Liver (tissue), 3 donors: ENCODE measurements around the gene PARD6B.

Source experiments
- CTCF ChIP-seq: fragments of 150-350 bp; IDR thresholded peaks from 2 replicates; pipeline ENCODE4 v1.5.1; 2017; ENCODE audit warnings: improper control_type of control experiment, low read depth, low read length; ENCODE audit not compliant: missing input control
- EGR1 ChIP-seq, 2 donors: IDR thresholded peaks; 2 replicates each; pipeline ENCODE4 v1.6.1; 2016 to 2018; ENCODE audit warnings: antibody characterized with exemption in 2 of 2, low read depth in 2 of 2
- HNF4G ChIP-seq: IDR thresholded peaks from 2 replicates; pipeline ENCODE4 v1.6.1; 2016; ENCODE audit warnings: antibody characterized with exemption
- JUND ChIP-seq, 2 donors: IDR thresholded peaks; 2 replicates each; pipeline ENCODE4 v1.6.1; 2016; ENCODE audit warnings: antibody characterized with exemption in 2 of 2
- MAX ChIP-seq: IDR thresholded peaks from 2 replicates; pipeline ENCODE4 v1.6.1; 2016; ENCODE audit warnings: antibody characterized with exemption
- RAD21 ChIP-seq, 2 donors: IDR thresholded peaks; 2 replicates each; pipeline ENCODE4 v1.6.1; 2016; ENCODE audit warnings: antibody characterized with exemption in 2 of 2, mild to moderate bottlenecking in 2 of 2
- REST ChIP-seq: IDR thresholded peaks from 2 replicates; pipeline ENCODE4 v1.6.1; 2016; ENCODE audit warnings: antibody characterized with exemption, mild to moderate bottlenecking
- SP1 ChIP-seq: IDR thresholded peaks from 2 replicates; pipeline ENCODE4 v1.6.1; 2018; ENCODE audit warnings: antibody characterized with exemption, mild to moderate bottlenecking
- TAF1 ChIP-seq: conservative IDR thresholded peaks from 2 replicates; pipeline ENCODE4 v1.6.1; 2016; ENCODE audit warnings: antibody characterized with exemption, mild to moderate bottlenecking
- YY1 ChIP-seq: IDR thresholded peaks from 2 replicates; pipeline ENCODE4 v1.6.1; 2016; ENCODE audit warnings: antibody characterized with exemption, mild to moderate bottlenecking
- donor health status: healthy.
- donor health status: healthy.

GRCh38 chr20:50789968-50790650 lies 58.7 kb downstream of the PARD6B start:
- no peak for TF ChIP-seq CTCF
- TF ChIP-seq RAD21 (IDR thresholded peaks at IDR 0.05), result no peak
- no peak for TF ChIP-seq JUND (IDR thresholded peaks at IDR 0.05)
- TF ChIP-seq EGR1 (IDR thresholded peaks at IDR 0.05; ENCODE audit: low read depth in 2 of 2), result no peak
- TF ChIP-seq MAX, result no peak
- TF ChIP-seq REST, result no peak
- TF ChIP-seq SP1, result no peak
- no peak for TF ChIP-seq YY1
- no peak for TF ChIP-seq TAF1
- no peak for TF ChIP-seq HNF4G
